ENCODE results near the gene ASAP2.

GRCh38 chr2:9292426-9292825 is 85.8 kb downstream of the ASAP2 start:
- TF ChIP-seq CTCF (IDR thresholded peaks at IDR 0.05) (no peak), POLR2A (IDR thresholded peaks at IDR 0.05) (no peak), POLR2AphosphoS5 (IDR thresholded peaks at IDR 0.05) (no peak)

Measured in suprapubic skin (tissue), 4 donors.